ENCODE data around the gene TNPO2. TPM values are rescaled to one million over a fixed set of nuclear protein-coding genes. Genes with fewer than 3 reads are reported as not detected.

Gene TNPO2
- total and polyA plus RNA-seq, 2 of the 13 experiments (the other 11 are each of a cell fraction or from before 2014, with no cell fraction given): 31.7 to 61.0 TPM

DNA sequence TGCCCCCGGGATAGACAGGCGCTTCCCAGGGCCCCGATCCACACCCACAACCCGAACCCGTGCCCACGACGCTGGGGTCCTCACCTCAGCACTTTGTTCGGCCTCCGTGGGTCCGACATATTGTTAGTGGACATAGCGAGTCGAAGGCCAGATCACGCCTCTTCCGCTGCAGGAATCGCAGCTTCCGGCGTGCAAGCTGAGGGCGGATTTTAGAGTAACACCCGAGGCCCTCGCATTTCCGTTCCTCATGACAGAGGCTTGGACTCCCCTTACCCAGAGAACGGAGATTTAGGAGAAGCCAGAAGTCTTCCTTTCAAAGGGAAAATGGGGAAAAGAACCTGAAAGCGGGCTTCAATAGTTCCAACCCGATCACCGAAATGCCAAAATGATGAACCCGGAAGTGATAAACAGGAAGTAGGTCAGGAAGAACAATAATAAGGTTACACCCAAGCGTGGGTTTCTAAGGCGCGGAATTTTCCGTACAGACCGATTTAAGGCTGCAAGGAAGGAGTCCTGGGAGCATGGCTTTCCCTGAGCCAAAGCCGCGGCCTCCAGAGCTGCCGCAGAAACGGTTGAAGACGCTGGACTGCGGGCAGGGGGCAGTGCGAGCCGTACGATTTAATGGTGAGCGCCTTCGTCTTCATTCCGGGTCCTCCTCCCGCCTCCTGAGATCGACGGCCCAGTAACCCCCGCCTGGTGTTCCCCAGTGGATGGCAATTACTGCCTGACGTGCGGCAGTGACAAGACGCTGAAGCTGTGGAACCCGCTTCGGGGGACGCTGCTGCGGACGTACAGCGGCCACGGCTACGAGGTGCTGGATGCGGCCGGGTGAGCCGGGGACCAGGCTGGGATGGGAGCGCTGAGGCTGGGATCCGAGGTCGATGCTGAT, 54.2 kb downstream of the TNPO2 start (continued):
- peak in 1 of 2 experiments; percentile 22; a peak in 1 of 4 replicates for TF ChIP-seq EP300 (IDR thresholded peaks at IDR 0.05; ENCODE audit: low read depth in 2 of 2, low read length in 2 of 2)
- TF ChIP-seq EP300 (CRISPR knock-in tag; IDR thresholded peaks at IDR 0.05; ENCODE audit: borderline replicate concordance): no peak
- 0 out of 2 replicates have a peak, but pooled peaks have one; percentile 20 for TF ChIP-seq ZIK1 (CRISPR knock-in tag; IDR thresholded peaks at IDR 0.05; ENCODE audit: borderline replicate concordance, low read depth)
- TF ChIP-seq, protein P1, sequence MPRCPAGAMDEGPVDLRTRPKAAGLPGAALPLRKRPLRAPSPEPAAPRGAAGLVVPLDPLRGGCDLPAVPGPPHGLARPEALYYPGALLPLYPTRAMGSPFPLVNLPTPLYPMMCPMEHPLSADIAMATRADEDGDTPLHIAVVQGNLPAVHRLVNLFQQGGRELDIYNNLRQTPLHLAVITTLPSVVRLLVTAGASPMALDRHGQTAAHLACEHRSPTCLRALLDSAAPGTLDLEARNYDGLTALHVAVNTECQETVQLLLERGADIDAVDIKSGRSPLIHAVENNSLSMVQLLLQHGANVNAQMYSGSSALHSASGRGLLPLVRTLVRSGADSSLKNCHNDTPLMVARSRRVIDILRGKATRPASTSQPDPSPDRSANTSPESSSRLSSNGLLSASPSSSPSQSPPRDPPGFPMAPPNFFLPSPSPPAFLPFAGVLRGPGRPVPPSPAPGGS (CRISPR knock-in tag; IDR thresholded peaks at IDR 0.05): peak; percentile 50; the same call in 1 of the 2 replicates
- TF ChIP-seq GABPB1 (CRISPR knock-in tag; IDR thresholded peaks at IDR 0.05): peak; percentile 98
- 0 out of 2 replicates have a peak, but pooled peaks have one; percentile 57 for TF ChIP-seq ZNF224 (CRISPR knock-in tag; IDR thresholded peaks at IDR 0.05)
- 0 out of 2 replicates have a peak, but pooled peaks have one; percentile 11 for TF ChIP-seq BCL6 (CRISPR knock-in tag; IDR thresholded peaks at IDR 0.05)
- TF ChIP-seq ZNF121 (CRISPR knock-in tag; IDR thresholded peaks at IDR 0.05): no peak
- TF ChIP-seq, protein P2, sequence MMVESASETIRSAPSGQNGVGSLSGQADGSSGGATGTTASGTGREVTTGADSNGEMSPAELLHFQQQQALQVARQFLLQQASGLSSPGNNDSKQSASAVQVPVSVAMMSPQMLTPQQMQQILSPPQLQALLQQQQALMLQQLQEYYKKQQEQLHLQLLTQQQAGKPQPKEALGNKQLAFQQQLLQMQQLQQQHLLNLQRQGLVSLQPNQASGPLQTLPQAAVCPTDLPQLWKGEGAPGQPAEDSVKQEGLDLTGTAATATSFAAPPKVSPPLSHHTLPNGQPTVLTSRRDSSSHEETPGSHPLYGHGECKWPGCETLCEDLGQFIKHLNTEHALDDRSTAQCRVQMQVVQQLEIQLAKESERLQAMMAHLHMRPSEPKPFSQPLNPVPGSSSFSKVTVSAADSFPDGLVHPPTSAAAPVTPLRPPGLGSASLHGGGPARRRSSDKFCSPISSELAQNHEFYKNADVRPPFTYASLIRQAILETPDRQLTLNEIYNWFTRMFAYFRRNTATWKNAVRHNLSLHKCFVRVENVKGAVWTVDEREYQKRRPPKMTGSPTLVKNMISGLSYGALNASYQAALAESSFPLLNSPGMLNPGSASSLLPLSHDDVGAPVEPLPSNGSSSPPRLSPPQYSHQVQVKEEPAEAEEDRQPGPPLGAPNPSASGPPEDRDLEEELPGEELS (CRISPR knock-in tag; IDR thresholded peaks at IDR 0.05): no peak
- TF ChIP-seq KLF13 (CRISPR knock-in tag; IDR thresholded peaks at IDR 0.05): no peak
- no peak for TF ChIP-seq ZNF713 (CRISPR knock-in tag; IDR thresholded peaks at IDR 0.05)
- TF ChIP-seq TMF1 (CRISPR knock-in tag; IDR thresholded peaks at IDR 0.05; ENCODE audit: low read depth): no peak
- TF ChIP-seq, protein P3, sequence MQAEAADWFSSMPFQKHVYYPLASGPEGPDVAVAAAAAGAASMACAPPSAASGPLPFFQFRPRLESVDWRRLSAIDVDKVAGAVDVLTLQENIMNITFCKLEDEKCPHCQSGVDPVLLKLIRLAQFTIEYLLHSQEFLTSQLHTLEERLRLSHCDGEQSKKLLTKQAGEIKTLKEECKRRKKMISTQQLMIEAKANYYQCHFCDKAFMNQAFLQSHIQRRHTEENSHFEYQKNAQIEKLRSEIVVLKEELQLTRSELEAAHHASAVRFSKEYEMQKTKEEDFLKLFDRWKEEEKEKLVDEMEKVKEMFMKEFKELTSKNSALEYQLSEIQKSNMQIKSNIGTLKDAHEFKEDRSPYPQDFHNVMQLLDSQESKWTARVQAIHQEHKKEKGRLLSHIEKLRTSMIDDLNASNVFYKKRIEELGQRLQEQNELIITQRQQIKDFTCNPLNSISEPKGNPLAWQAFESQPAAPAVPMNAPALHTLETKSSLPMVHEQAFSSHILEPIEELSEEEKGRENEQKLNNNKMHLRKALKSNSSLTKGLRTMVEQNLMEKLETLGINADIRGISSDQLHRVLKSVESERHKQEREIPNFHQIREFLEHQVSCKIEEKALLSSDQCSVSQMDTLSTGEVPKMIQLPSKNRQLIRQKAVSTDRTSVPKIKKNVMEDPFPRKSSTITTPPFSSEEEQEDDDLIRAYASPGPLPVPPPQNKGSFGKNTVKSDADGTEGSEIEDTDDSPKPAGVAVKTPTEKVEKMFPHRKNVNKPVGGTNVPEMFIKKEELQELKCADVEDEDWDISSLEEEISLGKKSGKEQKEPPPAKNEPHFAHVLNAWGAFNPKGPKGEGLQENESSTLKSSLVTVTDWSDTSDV (CRISPR knock-in tag; IDR thresholded peaks at IDR 0.05): no peak
- TF ChIP-seq, protein P4, sequence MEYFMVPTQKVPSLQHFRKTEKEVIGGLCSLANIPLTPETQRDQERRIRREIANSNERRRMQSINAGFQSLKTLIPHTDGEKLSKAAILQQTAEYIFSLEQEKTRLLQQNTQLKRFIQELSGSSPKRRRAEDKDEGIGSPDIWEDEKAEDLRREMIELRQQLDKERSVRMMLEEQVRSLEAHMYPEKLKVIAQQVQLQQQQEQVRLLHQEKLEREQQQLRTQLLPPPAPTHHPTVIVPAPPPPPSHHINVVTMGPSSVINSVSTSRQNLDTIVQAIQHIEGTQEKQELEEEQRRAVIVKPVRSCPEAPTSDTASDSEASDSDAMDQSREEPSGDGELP (IDR thresholded peaks at IDR 0.05; ENCODE audit: borderline replicate concordance, low read depth): peak; percentile 26; the same call in 1 of the 2 replicates
- TF ChIP-seq, protein P5, sequence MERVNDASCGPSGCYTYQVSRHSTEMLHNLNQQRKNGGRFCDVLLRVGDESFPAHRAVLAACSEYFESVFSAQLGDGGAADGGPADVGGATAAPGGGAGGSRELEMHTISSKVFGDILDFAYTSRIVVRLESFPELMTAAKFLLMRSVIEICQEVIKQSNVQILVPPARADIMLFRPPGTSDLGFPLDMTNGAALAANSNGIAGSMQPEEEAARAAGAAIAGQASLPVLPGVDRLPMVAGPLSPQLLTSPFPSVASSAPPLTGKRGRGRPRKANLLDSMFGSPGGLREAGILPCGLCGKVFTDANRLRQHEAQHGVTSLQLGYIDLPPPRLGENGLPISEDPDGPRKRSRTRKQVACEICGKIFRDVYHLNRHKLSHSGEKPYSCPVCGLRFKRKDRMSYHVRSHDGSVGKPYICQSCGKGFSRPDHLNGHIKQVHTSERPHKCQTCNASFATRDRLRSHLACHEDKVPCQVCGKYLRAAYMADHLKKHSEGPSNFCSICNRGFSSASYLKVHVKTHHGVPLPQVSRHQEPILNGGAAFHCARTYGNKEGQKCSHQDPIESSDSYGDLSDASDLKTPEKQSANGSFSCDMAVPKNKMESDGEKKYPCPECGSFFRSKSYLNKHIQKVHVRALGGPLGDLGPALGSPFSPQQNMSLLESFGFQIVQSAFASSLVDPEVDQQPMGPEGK (CRISPR knock-in tag; IDR thresholded peaks at IDR 0.05): peak; percentile 25; the same call in 1 of the 2 replicates
- TF ChIP-seq RBM22 (optimal IDR thresholded peaks at IDR 0.05; ENCODE audit: low read length): peak; percentile 87
- TF ChIP-seq BRCA1 (CRISPR knock-in tag; IDR thresholded peaks at IDR 0.05): no peak
- TF ChIP-seq ZNF550 (CRISPR knock-in tag; IDR thresholded peaks at IDR 0.05; ENCODE audit: borderline replicate concordance): no peak
